Kidney epithelial cell (primary cell): ENCODE measurements around the gene AP3D1. TPM values are rescaled to one million over a fixed set of nuclear protein-coding genes. Genes with fewer than 3 reads are reported as not detected.

Experiments used
- DNase-seq: peaks from one replicate; pipeline ENCODE4 v3.0.0-alpha.2; 2010; ENCODE audit warnings: low read depth
- H3K27me3 ChIP-seq: 2 replicates; pipeline ENCODE4 v1.6.0; 2011; ENCODE audit warnings: low read length; ENCODE audit not compliant: control insufficient read depth, insufficient read depth
- H3K36me3 ChIP-seq: 2 replicates; pipeline ENCODE4 v1.5.1; 2011; ENCODE audit warnings: low read length; ENCODE audit not compliant: control insufficient read depth, insufficient read depth
- H3K4me3 ChIP-seq: 2 replicates; pipeline ENCODE4 v1.5.1; 2011; ENCODE audit warnings: low read depth, mild to moderate bottlenecking, control low read depth, low read length
- CTCF ChIP-seq: IDR thresholded peaks from 2 replicates; pipeline ENCODE4 v1.5.1; 2011; ENCODE audit warnings: mild to moderate bottlenecking, moderate library complexity, low read length, control low read depth, inconsistent platforms; ENCODE audit not compliant: insufficient read depth, poor library complexity, severe bottlenecking
- total RNA-seq: library from RNA; depleted of rRNA; stranded (reverse); fragments of >200 nt; gene quantifications from 2 replicates; pipeline ENCODE4 v1.2.3, GENCODE V29; 2015

AP3D1 gene
- total RNA-seq, 1 donor from 2014 or later: 178 TPM

- TF ChIP-seq CTCF: no peak
- no peaks in the 10 kb centered on the region for H3K36me3 ChIP-seq
These were observed 1.2 kb downstream of the AP3D1 start for GRCh38 chr19:2149980-2150793.

DNA sequence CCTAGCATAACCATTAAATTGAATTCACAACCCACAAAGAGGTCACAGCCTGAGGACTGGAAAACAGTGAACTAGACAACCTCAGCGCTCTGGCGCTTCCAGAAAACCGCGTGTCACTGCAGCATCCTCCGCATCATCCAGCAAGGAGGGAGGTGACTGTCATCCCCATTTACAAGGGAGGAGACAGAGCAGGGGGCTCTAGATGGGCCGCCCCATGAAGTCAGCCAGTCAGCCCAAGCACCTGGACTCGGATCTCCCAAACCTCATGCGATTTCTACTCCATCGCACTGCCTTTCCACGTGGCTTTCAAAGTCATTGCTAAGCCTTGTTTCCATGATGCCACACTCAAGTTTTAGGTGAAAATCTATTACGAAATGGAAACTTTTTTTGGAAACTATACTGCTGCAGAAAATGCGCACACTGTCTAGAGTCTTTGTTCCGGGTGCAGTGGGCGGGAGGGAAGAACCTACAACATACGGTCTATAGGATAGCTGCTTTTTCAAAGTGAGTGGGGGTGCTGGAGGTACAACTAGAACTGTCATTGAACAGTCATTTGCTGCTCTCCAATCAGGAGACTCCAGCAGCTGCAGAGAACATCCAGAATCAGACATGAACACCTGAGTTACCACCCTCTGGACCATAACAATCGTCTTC, 2.8 kb downstream of the AP3D1 start:
- Histone ChIP-seq H3K36me3 (no peaks in the 10 kb centered on the region), H3K4me3 (no peak overlapping the region), H3K27me3 (no peaks in the 10 kb centered on the region)
- no peak for DNase-seq
- TF ChIP-seq CTCF: no peak

More at GRCh38 chr19:2149980-2150793, 1.2 kb downstream of the AP3D1 start:
- Histone ChIP-seq H3K4me3 (peak overlapping the region; percentile 99), H3K27me3 (no peaks in the 10 kb centered on the region)
- no peak for DNase-seq

GRCh38 chr19:2145831-2146241, 5.5 kb downstream of the AP3D1 start:
- Histone ChIP-seq H3K36me3 (no peaks in the 10 kb centered on the region), H3K27me3 (no peaks in the 10 kb centered on the region), H3K4me3 (no peak overlapping the region)
- TF ChIP-seq CTCF: no peak
- no peak for DNase-seq

- Histone ChIP-seq H3K36me3 (no peaks in the 10 kb centered on the region), H3K27me3 (no peaks in the 10 kb centered on the region), H3K4me3 (no peak overlapping the region)
- no peak for DNase-seq
- TF ChIP-seq CTCF: no peak
These were observed 7.2 kb downstream of the AP3D1 start for GRCh38 chr19:2144190-2144589.

GRCh38 chr19:2142173-2142829, 9.1 kb downstream of the AP3D1 start:
- H3K27me3 ChIP-seq: no peaks in the 10 kb centered on the region
- H3K4me3 ChIP-seq: no peak overlapping the region
- no peak for DNase-seq
- no peaks in the 10 kb centered on the region for H3K36me3 ChIP-seq
- TF ChIP-seq CTCF: no peak
